ENCODE results near the gene MS4A1.

- TF ChIP-seq EZH2phosphoT487 (IDR thresholded peaks at IDR 0.05; ENCODE audit: insufficient read depth, low read depth), result no peak
- no peak for TF ChIP-seq EZH2 (IDR thresholded peaks at IDR 0.05; ENCODE audit: insufficient read depth, poor library complexity, severe bottlenecking)
Observed at GRCh38 chr11:60500276-60500910, 44.7 kb downstream of the MS4A1 start.

Data from GM23248 (cell line).